ENCODE measurements around the gene MAN1C1.
A peak's percentile ranks its signal among the peaks of the same experiment; 100 is the strongest.

GRCh38 chr1:25796811-25797458, 180.3 kb downstream of the MAN1C1 start:
- peak in 5 of 7 experiments; percentile 62 to 94 (median 78) for TF ChIP-seq CTCF (IDR thresholded peaks at IDR 0.05)
- no peak for TF ChIP-seq POLR2A (IDR thresholded peaks at IDR 0.05)
